ENCODE results near the gene LSP1.

DNA sequence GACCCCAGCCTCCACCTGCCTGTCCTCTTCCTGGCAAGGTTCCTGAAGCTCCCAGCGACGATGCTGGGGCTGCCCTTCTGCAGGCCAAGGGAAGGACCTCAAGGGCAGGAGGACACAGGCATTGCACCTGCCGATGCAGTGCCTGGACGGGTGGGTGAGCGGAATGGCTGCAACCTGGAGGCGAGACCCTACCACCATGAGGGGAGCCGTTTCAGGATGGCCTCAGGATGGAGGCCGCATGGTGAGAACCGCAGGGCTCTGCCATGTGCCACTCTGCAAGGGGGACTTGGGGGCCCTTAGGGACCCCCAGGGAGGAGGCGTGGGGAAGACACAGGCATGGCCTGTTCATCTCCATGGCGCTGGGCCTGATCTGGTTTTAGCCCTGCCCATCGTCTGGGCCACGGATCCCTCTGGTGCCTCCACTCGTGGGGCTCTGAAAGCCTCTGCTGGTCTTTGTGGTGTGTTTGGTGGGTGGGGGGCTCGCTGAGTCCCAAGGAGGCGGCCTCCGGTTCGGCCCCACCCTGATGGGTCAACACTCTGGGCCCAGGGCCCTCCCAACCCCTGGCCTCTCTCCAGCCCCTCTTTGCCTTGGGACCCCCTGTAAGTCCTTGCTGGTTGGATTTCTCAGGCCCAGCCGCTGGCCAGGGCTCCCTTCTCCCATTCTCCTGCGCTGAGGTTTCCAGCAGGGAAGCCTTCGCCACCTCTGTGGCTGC, 1.3 kb upstream of the LSP1 start:
- TF ChIP-seq JUND (IDR thresholded peaks at IDR 0.05; ENCODE audit: low read length), result no peak
- TF ChIP-seq, protein P1, sequence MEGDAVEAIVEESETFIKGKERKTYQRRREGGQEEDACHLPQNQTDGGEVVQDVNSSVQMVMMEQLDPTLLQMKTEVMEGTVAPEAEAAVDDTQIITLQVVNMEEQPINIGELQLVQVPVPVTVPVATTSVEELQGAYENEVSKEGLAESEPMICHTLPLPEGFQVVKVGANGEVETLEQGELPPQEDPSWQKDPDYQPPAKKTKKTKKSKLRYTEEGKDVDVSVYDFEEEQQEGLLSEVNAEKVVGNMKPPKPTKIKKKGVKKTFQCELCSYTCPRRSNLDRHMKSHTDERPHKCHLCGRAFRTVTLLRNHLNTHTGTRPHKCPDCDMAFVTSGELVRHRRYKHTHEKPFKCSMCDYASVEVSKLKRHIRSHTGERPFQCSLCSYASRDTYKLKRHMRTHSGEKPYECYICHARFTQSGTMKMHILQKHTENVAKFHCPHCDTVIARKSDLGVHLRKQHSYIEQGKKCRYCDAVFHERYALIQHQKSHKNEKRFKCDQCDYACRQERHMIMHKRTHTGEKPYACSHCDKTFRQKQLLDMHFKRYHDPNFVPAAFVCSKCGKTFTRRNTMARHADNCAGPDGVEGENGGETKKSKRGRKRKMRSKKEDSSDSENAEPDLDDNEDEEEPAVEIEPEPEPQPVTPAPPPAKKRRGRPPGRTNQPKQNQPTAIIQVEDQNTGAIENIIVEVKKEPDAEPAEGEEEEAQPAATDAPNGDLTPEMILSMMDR (IDR thresholded peaks at IDR 0.05; ENCODE audit: control extremely low read depth in 1 of 3, insufficient read depth in 1 of 3, low read depth in 1 of 3, low read length in 3 of 3), result no peak
- TF ChIP-seq TCF12 (IDR thresholded peaks at IDR 0.05; ENCODE audit: low read depth, low read length), result no peak
- TF ChIP-seq SUZ12 (IDR thresholded peaks at IDR 0.05; ENCODE audit: low read length), result no peak
- TF ChIP-seq CEBPB (IDR thresholded peaks at IDR 0.05; ENCODE audit: low read depth, low read length), result no peak
- no peak for TF ChIP-seq POLR2A (IDR thresholded peaks at IDR 0.05; ENCODE audit: control extremely low read depth in 1 of 2, low read depth in 2 of 2, low read length in 2 of 2)
- TF ChIP-seq EZH2 (IDR thresholded peaks at IDR 0.05; ENCODE audit: low read depth, low read length, severe bottlenecking), result no peak
- no peak for TF ChIP-seq HDAC2 (IDR thresholded peaks at IDR 0.05; ENCODE audit: borderline replicate concordance in 1 of 2, low read depth in 2 of 2, low read length in 2 of 2)
- TF ChIP-seq SAP30 (IDR thresholded peaks at IDR 0.05; ENCODE audit: insufficient read depth, insufficient replicate concordance, low read length), result no peak
- TF ChIP-seq SIN3A (conservative IDR thresholded peaks at IDR 0.05 in 1 of 2, IDR thresholded peaks at IDR 0.05 in 1 of 2; ENCODE audit: low read depth in 1 of 2, low read length in 2 of 2), result no peak
- no peak for TF ChIP-seq YY1 (IDR thresholded peaks at IDR 0.05; ENCODE audit: low read depth, low read length)
- no peak for TF ChIP-seq CBX8 (IDR thresholded peaks at IDR 0.05; ENCODE audit: borderline replicate concordance, low read depth, low read length)
- no peak for TF ChIP-seq RNF2 (IDR thresholded peaks at IDR 0.05; ENCODE audit: borderline replicate concordance, low read depth, low read length, missing control alignments, poor library complexity, severe bottlenecking)
- TF ChIP-seq KDM1A (IDR thresholded peaks at IDR 0.05; ENCODE audit: borderline replicate concordance, low read length), result no peak

Measured in H1 (cell line).